Calu3 (cell line): Measurements from ENCODE around the gene ZBED4. TPM values are rescaled to one million over a fixed set of nuclear protein-coding genes. Genes with fewer than 3 reads are reported as not detected.

Source experiments
- Bru-seq: library from RNA; stranded (reverse); fragments of 400-500 nt; gene quantifications from one replicate; lab custom pipeline; 2021; lab: Mats Ljungman, UMichigan
- BruChase-seq, 2 experiments: library from RNA; stranded (reverse); fragments of 400-500 nt; gene quantifications; one replicate each; lab custom pipeline; 2021; lab: Mats Ljungman, UMichigan
- BruUV-seq: library from RNA; stranded (reverse); fragments of 400-500 nt; replicated peaks from 2 replicates; lab custom pipeline; 2021; lab: Mats Ljungman, UMichigan
- CTCF ChIA-PET: fragments of 300-600 bp; sonication (Branson Sonifier 250); formaldehyde crosslinking; loops from one replicate; lab custom pipeline; 2022; ENCODE audit warnings: antibody characterized with exemption; lab: Charles Lee
- DNase-seq: peaks from one replicate; pipeline ENCODE4 v3.0.0; 2022
- H3K27ac Mint-ChIP-seq: one replicate; pipeline ENCODE4 v1.8.0; 2022; ENCODE audit warnings: mixed read lengths; ENCODE audit not compliant: unreplicated experiment
- H3K27me3 Mint-ChIP-seq: one replicate; pipeline ENCODE4 v1.8.0; 2022; ENCODE audit warnings: mixed read lengths; ENCODE audit not compliant: unreplicated experiment
- H3K36me3 Mint-ChIP-seq: one replicate; pipeline ENCODE4 v1.8.0; 2022; ENCODE audit warnings: mild to moderate bottlenecking, moderate library complexity, mixed read lengths; ENCODE audit not compliant: insufficient read depth, unreplicated experiment
- H3K4me1 Mint-ChIP-seq: one replicate; pipeline ENCODE4 v1.8.0; 2022; ENCODE audit warnings: mild to moderate bottlenecking, low read depth, mixed read lengths; ENCODE audit not compliant: unreplicated experiment
- H3K4me3 Mint-ChIP-seq: one replicate; pipeline ENCODE4 v1.8.0; 2022; ENCODE audit warnings: mild to moderate bottlenecking, low read depth, moderate library complexity, mixed read lengths; ENCODE audit not compliant: unreplicated experiment
- H3K9me3 Mint-ChIP-seq: one replicate; pipeline ENCODE4 v1.8.0; 2022; ENCODE audit warnings: low read depth, mixed read lengths; ENCODE audit not compliant: unreplicated experiment
- intact Hi-C: fragments of 100-400 bp; cut with micrococcal nuclease; formaldehyde crosslinking; loops from one replicate; pipeline ENCODE4 v1.10.0; 2022; ENCODE audit not compliant: unreplicated experiment
- long read RNA-seq: library from polyadenylated mRNA; stranded (forward); transcript quantifications from one replicate; pipeline ENCODE4 v2.0.0, GENCODE V29; 2022
- total RNA-seq: library from RNA; stranded (reverse); gene quantifications from 2 replicates; pipeline ENCODE4 v1.2.3, GENCODE V29; 2022
- TF ChIP-seq, protein P1 (sequence below): fragments of 200-600 bp; IDR thresholded peaks from one replicate; pipeline ENCODE4 v1.8.0; 2022; ENCODE audit warnings: antibody characterized with exemption; ENCODE audit not compliant: unreplicated experiment

The ZBED4 gene
- total RNA-seq = 28.1 and 30.0 TPM in 2 replicates
- Bru-seq, nascent RNA = percentile 88 among the genes with signal in this experiment
- BruChase-seq, experiment 1, labeled RNA remaining after a 6-hour chase = percentile 93 among the genes with signal in this experiment
- percentile 96 among the genes with signal in this experiment for BruChase-seq, experiment 2, labeled RNA remaining after a 2-hour chase
- long read RNA-seq, full-length matches to known transcripts = 9 of 18 reads
- long read RNA-seq, partial matches to known transcripts = 6 of 18 reads
- long read RNA-seq, other reads (novel, unspliced or antisense) = 3 of 18 reads

DNA sequence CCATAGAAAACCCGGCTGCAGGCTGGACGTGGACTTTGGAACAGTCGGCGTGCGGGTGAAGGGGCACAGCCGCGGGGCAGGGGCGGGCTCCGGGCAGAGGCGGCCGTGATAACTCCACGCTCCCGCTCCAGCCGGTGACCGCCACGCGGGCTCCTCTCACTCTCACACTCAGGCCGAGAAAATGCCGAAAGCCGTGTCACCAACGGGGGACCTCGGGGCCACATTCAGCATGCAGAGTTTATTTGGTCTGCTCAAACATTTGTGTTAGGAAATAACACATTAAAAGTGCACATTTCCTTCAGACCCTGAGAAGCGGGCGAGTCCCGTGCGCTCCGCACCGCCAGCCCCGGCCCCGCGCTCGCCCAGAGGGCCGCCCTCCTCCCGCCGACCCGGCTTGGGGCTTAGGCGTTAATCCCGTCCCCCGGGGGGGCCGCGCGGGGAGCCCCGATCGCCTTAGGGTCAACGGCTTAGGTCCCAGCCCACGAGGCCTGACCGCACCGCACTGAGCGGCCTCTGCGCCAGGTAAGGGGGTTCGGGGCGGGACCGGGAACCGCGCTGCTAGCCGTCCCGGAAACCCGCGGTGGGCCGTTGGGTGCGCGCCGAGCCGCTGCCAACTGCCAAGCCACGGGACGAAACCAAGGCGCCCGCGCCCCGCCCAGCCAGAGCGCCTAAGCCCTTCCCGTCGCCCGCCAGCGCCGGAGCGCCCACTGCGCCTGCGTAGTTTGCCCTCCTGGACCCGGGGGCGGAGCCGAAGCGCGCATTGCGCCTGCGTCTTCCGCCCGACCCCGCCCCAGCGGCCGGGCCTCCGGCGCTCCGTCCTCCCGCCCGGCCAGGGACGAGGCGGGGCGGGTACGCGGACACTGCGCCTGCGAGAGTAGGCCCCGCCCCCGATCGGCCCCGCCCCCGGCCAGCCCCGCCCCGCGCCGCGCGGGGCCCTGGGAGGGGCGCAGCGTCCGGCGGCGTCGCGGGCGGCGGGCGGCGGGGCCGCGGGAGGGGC, at the start of gene ZBED4:
TSS of gene ZBED4 (plus strand) at position 947 of the 997 bp plus-strand sequence. CDS start 29,819 bp downstream, outside the sequence.
- Mint-ChIP-seq H3K4me1 (peaks cover 28% of the 10 kb centered on the region), H3K27me3 (peaks cover 34% of the 10 kb centered on the region), H3K27ac (peak within 1 kb of the TSS; percentile 89), H3K4me3 (peak within 1 kb of the TSS; percentile 94), H3K9me3 (no peaks in the 10 kb centered on the region), H3K36me3 (peaks cover 50% of the 10 kb centered on the region)
- CTCF ChIA-PET = no interaction called here
- TF ChIP-seq, protein P1, sequence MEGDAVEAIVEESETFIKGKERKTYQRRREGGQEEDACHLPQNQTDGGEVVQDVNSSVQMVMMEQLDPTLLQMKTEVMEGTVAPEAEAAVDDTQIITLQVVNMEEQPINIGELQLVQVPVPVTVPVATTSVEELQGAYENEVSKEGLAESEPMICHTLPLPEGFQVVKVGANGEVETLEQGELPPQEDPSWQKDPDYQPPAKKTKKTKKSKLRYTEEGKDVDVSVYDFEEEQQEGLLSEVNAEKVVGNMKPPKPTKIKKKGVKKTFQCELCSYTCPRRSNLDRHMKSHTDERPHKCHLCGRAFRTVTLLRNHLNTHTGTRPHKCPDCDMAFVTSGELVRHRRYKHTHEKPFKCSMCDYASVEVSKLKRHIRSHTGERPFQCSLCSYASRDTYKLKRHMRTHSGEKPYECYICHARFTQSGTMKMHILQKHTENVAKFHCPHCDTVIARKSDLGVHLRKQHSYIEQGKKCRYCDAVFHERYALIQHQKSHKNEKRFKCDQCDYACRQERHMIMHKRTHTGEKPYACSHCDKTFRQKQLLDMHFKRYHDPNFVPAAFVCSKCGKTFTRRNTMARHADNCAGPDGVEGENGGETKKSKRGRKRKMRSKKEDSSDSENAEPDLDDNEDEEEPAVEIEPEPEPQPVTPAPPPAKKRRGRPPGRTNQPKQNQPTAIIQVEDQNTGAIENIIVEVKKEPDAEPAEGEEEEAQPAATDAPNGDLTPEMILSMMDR = no peak
- DNase-seq = peak; percentile 99
- BruUV-seq = TSS peak; percentile 96
- intact Hi-C loops = no loop called here

DNA sequence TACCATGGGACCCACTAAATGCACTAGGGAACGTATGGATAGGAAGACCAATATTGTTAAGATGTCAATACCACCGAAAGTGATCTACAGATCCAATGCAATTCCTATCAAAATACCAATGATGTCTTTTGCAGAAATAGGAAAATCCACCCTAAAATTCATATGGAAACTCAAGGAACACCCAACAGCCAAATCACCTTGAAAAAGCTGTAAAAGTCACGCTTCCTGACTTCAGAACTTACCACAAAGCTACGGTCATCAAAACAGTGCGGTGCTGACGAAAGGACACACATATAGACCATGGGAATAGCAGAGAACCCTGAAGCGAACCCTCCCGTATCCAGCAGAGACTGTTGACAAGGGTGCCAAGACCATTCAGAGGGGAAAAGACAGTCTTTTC, 46.5 kb upstream of the ZBED4 start:
- Mint-ChIP-seq H3K4me1 (peaks cover 26% of the 10 kb centered on the region), H3K27ac (no peak overlapping the region), H3K9me3 (no peaks in the 10 kb centered on the region), H3K27me3 (no peaks in the 10 kb centered on the region), H3K36me3 (peaks cover 55% of the 10 kb centered on the region), H3K4me3 (no peak overlapping the region)
- CTCF ChIA-PET = no interaction called here
- DNase-seq = no peak
- no TSS peak for BruUV-seq
- TF ChIP-seq, protein P1 = no peak
- intact Hi-C loops = no loop called here

DNA sequence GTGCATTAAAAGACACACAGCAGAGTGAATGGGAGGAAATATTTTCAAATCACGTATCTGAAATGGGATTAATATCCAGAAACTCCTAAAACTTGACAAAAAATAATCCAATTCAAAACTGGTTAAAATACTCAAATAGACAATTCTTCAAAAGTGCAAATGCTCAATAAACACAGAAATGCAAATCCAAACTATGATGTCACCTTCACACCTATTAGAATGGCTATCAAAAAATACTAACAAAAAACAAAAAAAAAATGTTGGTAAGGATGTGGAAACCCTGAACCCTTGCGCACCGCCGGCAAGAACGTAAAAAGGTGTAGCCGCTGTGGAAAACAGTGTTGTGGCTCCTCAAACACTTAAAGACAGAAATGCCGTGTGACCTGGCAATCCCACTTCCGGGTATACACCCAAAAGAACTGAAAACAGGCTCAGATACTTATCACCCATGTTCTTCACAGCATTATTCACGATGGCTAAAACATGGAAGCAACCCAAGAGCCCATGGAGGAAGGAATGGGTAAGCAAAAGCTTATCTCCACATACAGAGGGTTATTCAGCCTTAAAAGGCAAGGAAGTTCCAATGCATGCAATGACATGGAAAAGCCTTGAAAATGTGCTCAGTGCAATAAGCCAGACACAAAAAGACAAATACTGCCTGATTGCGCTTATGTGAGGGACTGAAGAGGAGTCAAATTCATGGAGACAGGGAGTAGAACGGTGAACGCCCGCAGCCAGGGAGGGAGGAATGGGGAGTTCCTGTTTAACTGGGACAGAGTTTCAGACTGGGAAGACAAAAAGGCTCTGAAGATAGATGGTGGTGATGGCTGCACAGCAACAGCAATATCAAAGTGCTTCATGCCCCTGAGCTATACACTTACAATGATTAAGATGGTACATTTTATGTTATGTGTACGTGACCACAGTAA, 45.6 kb upstream of the ZBED4 start:
- H3K27ac Mint-ChIP-seq = no peak overlapping the region
- CTCF ChIA-PET = no interaction called here
- BruUV-seq = no TSS peak
- peaks cover 26% of the 10 kb centered on the region for H3K4me1 Mint-ChIP-seq
- no peaks in the 10 kb centered on the region for H3K27me3 Mint-ChIP-seq
- H3K9me3 Mint-ChIP-seq = no peaks in the 10 kb centered on the region
- intact Hi-C loops = no loop called here
- TF ChIP-seq, protein P1 = no peak
- peaks cover 54% of the 10 kb centered on the region for H3K36me3 Mint-ChIP-seq
- DNase-seq = no peak
- no peak overlapping the region for H3K4me3 Mint-ChIP-seq
